ENCODE measurements around the gene PPM1D. TPM values are rescaled to one million over a fixed set of nuclear protein-coding genes. Genes with fewer than 3 reads are reported as not detected.

Gene PPM1D
- total and polyA plus RNA-seq, 2 of the 13 experiments (the other 11 are each of a cell fraction or from before 2014, with no cell fraction given), result 8.0 to 26.2 TPM

DNA sequence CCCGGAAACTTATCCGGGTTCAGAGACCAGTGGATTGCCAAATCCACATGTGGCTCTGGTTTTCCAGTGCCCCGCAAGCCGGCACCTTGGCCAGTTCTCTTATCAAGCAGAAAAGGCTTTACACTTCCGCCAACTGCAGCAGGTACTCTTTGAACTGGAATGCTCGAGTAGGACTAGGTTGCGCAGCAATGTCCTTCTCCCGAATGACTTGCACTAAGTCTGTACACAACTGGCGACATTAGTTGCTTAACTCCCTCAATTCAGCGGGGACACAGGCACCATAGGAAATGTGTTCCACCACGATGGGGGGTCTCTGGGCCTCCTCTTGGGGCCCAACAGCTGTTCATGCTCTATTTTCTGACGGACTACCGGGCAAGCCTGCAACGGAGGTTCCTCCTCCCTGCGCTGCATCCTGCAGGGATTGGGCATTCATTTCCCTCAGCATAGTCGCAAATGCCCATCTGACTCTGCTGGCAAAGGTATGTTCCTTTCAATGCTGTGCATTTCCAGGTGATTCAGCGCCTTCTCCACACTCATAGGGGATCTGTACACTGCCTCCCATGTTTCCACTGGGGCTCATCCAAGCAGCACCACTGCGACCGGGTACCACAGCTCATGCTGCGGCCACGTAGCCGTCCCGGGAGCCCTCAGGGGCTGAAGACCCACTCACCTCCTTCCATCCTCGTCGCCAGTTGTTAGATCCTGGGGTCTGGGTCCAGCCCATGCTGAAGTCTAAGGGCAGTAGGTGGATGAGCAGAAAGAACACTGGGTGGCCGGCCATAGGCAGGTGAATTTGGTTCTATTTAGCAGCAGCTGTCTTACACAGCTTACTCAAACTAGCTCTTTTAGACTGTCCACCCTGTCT is 39.8 kb upstream of the PPM1D start (continued):
- TF ChIP-seq ZNF496 (CRISPR knock-in tag; IDR thresholded peaks at IDR 0.05; ENCODE audit: insufficient replicate concordance), result no peak
- 0 out of 2 replicates have a peak, but pooled peaks have one; percentile 46 for TF ChIP-seq KDM4B (CRISPR knock-in tag; IDR thresholded peaks at IDR 0.05)
- TF ChIP-seq, protein P1, sequence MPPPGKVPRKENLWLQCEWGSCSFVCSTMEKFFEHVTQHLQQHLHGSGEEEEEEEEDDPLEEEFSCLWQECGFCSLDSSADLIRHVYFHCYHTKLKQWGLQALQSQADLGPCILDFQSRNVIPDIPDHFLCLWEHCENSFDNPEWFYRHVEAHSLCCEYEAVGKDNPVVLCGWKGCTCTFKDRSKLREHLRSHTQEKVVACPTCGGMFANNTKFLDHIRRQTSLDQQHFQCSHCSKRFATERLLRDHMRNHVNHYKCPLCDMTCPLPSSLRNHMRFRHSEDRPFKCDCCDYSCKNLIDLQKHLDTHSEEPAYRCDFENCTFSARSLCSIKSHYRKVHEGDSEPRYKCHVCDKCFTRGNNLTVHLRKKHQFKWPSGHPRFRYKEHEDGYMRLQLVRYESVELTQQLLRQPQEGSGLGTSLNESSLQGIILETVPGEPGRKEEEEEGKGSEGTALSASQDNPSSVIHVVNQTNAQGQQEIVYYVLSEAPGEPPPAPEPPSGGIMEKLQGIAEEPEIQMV (CRISPR knock-in tag; IDR thresholded peaks at IDR 0.05; ENCODE audit: low read depth), result peak; percentile 62; the same call in 1 of the 2 replicates
- TF ChIP-seq FOXA3 (CRISPR knock-in tag; IDR thresholded peaks at IDR 0.05), result peak; percentile 63; the same call in 1 of the 2 replicates
- TF ChIP-seq BRD4 (CRISPR knock-in tag; IDR thresholded peaks at IDR 0.05), result no peak; the same call in 1 of the 2 replicates
- peak; percentile 56; the same call in 1 of the 2 replicates for TF ChIP-seq DPF2 (CRISPR knock-in tag; IDR thresholded peaks at IDR 0.05; ENCODE audit: borderline replicate concordance, low read depth)
- TF ChIP-seq, protein P2, sequence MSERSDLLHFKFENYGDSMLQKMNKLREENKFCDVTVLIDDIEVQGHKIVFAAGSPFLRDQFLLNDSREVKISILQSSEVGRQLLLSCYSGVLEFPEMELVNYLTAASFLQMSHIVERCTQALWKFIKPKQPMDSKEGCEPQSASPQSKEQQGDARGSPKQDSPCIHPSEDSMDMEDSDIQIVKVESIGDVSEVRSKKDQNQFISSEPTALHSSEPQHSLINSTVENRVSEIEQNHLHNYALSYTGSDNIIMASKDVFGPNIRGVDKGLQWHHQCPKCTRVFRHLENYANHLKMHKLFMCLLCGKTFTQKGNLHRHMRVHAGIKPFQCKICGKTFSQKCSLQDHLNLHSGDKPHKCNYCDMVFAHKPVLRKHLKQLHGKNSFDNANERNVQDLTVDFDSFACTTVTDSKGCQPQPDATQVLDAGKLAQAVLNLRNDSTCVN (CRISPR knock-in tag; IDR thresholded peaks at IDR 0.05; ENCODE audit: borderline replicate concordance), result no peak
- TF ChIP-seq, protein P3, sequence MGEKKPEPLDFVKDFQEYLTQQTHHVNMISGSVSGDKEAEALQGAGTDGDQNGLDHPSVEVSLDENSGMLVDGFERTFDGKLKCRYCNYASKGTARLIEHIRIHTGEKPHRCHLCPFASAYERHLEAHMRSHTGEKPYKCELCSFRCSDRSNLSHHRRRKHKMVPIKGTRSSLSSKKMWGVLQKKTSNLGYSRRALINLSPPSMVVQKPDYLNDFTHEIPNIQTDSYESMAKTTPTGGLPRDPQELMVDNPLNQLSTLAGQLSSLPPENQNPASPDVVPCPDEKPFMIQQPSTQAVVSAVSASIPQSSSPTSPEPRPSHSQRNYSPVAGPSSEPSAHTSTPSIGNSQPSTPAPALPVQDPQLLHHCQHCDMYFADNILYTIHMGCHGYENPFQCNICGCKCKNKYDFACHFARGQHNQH (CRISPR knock-in tag; IDR thresholded peaks at IDR 0.05), result 0 out of 2 replicates have a peak, but pooled peaks have one; percentile 41
- TF ChIP-seq, protein P4, sequence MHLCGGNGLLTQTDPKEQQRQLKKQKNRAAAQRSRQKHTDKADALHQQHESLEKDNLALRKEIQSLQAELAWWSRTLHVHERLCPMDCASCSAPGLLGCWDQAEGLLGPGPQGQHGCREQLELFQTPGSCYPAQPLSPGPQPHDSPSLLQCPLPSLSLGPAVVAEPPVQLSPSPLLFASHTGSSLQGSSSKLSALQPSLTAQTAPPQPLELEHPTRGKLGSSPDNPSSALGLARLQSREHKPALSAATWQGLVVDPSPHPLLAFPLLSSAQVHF (CRISPR knock-in tag; IDR thresholded peaks at IDR 0.05), result peak; percentile 66; the same call in 1 of the 2 replicates
- peak; percentile 81 for TF ChIP-seq U2AF1 (optimal IDR thresholded peaks at IDR 0.05; ENCODE audit: low read depth, low read length)
- no peak for TF ChIP-seq IKZF4 (CRISPR knock-in tag; IDR thresholded peaks at IDR 0.05; ENCODE audit: borderline replicate concordance, low read depth, not compliant biosample characterization)
- TF ChIP-seq TCF7L2 (IDR thresholded peaks at IDR 0.05; ENCODE audit: low read depth, low read length), result no peak
- no peak for TF ChIP-seq NCOR1 (IDR thresholded peaks at IDR 0.05; ENCODE audit: borderline replicate concordance, low read length)
- no peak for TF ChIP-seq NONO (IDR thresholded peaks at IDR 0.05)
- TF ChIP-seq NONO (CRISPR knock-in tag; conservative IDR thresholded peaks at IDR 0.05), result peak; percentile 18; the same call in 1 of the 2 replicates
- TF ChIP-seq RBAK (CRISPR knock-in tag; IDR thresholded peaks at IDR 0.05), result peak; percentile 60
- no peak for TF ChIP-seq ZNF558 (CRISPR knock-in tag; IDR thresholded peaks at IDR 0.05; ENCODE audit: borderline replicate concordance)
- no peak for TF ChIP-seq ZNF160 (CRISPR knock-in tag; IDR thresholded peaks at IDR 0.05)
- peak; percentile 71; the same call in 1 of the 2 replicates for TF ChIP-seq HMG20A (CRISPR knock-in tag; IDR thresholded peaks at IDR 0.05; ENCODE audit: borderline replicate concordance)
- TF ChIP-seq ZNF274 (CRISPR knock-in tag; IDR thresholded peaks at IDR 0.05), result peak; percentile 75; the same call in 1 of the 2 replicates
- TF ChIP-seq, protein P5, sequence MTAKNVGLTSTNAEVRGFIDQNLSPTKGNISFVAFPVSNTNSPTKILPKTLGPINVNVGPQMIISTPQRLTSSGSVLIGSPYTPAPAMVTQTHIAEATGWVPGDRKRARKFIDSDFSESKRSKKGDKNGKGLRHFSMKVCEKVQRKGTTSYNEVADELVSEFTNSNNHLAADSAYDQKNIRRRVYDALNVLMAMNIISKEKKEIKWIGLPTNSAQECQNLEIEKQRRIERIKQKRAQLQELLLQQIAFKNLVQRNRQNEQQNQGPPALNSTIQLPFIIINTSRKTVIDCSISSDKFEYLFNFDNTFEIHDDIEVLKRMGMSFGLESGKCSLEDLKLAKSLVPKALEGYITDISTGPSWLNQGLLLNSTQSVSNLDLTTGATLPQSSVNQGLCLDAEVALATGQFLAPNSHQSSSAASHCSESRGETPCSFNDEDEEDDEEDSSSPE (CRISPR knock-in tag; IDR thresholded peaks at IDR 0.05), result peak; percentile 42; the same call in 1 of the 2 replicates
- TF ChIP-seq ZNF614 (CRISPR knock-in tag; IDR thresholded peaks at IDR 0.05; ENCODE audit: borderline replicate concordance), result peak; percentile 33; the same call in 1 of the 2 replicates
- TF ChIP-seq ZNF34 (CRISPR knock-in tag; IDR thresholded peaks at IDR 0.05; ENCODE audit: borderline replicate concordance), result peak; percentile 70; the same call in 1 of the 2 replicates

All from HepG2 (cell line).